OCI-LY7 (cell line): ENCODE results near the gene SACS.

Experiments
- EZH2phosphoT487 ChIP-seq: fragments of 200-600 bp; sonication (generic); IDR thresholded peaks from 2 replicates; pipeline ENCODE4 v1.6.1; 2018; ENCODE audit warnings: low read depth, borderline replicate concordance, mild to moderate bottlenecking, mixed run types, antibody characterized with exemption, low read length, moderate library complexity, mixed read lengths
- TF ChIP-seq, protein P1 (sequence below): fragments of 200-600 bp; sonication (generic); conservative IDR thresholded peaks from 2 replicates; pipeline ENCODE4 v1.5.1; 2014; ENCODE audit warnings: mild to moderate bottlenecking, antibody characterized with exemption, low read length, moderate library complexity, mixed read lengths

DNA sequence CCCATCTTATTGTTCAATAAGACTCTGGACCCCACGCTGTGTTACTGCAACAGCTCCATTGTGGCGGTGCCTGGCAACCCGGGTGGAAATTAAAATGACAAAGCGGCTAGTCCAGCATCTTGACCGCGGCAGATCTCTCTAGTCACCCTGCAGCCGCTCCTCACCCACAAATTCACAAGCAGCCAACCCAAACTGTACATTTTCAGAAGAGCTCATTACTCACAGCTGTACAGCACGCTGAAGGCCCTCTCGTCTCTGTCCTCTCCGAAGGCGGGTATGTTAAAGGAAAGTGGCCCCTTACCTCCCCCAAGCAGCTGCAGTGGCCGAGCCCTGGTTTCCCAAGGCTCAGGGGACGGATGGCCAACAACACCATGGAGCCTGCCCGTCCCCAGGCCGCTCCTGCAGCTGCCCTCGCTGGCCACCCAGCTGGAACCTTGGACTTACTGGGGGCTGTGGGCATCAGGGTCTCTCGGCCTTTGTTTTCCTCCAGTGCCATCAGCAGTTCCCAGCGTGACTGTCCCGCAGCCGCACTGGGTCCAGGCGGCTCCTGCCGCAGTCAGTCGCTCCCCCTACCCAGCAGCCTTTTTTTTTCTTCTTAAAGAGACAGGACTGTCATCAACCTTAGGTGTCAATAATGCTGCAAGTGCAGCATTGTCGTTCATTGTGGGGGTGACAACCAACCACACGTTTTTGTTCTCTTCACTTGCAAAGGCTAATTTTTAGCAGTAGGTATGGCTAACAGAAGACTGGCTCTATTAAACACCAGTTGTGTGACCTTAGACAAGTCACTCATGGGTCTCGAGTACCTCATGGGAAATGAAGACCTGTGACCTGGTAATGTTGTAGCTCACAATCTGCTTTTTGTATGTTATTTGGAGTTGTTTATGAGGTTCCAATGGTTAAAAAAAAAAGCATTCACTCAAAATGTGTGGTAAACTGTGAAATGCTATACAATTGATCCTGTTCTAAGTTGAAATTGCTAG, at the start of gene SACS:
- TF ChIP-seq, protein P1, sequence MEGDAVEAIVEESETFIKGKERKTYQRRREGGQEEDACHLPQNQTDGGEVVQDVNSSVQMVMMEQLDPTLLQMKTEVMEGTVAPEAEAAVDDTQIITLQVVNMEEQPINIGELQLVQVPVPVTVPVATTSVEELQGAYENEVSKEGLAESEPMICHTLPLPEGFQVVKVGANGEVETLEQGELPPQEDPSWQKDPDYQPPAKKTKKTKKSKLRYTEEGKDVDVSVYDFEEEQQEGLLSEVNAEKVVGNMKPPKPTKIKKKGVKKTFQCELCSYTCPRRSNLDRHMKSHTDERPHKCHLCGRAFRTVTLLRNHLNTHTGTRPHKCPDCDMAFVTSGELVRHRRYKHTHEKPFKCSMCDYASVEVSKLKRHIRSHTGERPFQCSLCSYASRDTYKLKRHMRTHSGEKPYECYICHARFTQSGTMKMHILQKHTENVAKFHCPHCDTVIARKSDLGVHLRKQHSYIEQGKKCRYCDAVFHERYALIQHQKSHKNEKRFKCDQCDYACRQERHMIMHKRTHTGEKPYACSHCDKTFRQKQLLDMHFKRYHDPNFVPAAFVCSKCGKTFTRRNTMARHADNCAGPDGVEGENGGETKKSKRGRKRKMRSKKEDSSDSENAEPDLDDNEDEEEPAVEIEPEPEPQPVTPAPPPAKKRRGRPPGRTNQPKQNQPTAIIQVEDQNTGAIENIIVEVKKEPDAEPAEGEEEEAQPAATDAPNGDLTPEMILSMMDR = no peak
- no peak for TF ChIP-seq EZH2phosphoT487
